Activated naive CD4-positive, alpha-beta T cell treated with anti-CD3 and anti-CD28 coated beads, Interleukin-2, amount 50 U/mL, for 72 hours (primary cell): ENCODE results near the gene COX7A2. TPM values are rescaled to one million over a fixed set of nuclear protein-coding genes. Genes with fewer than 3 reads are reported as not detected.

Experiments
- ATAC-seq, 2 donors: fragments of 150-1000 bp; cut with Tn5 transposase; 2 replicates each; pipeline ENCODE4 v1.10.0; 2021; ENCODE audit warnings: mild to moderate bottlenecking in 2 of 2, moderate library complexity in 2 of 2
- DNase-seq, 2 donors: peaks; one replicate each; pipeline ENCODE4 v3.0.0; 2021 to 2022; ENCODE audit warnings: low spot score in 2 of 2
- H3K27ac Mint-ChIP-seq, 2 donors: one replicate each; pipeline ENCODE4 v1.8.0; 2022; ENCODE audit warnings: mild to moderate bottlenecking in 2 of 2, mixed read lengths in 2 of 2
- H3K36me3 Mint-ChIP-seq, 2 donors: one replicate each; pipeline ENCODE4 v1.8.0; 2022; ENCODE audit warnings: mixed read lengths in 2 of 2
- H3K9me3 Mint-ChIP-seq, 2 donors: one replicate each; pipeline ENCODE4 v1.8.0; 2022; ENCODE audit warnings: mixed read lengths in 2 of 2
- total RNA-seq, 2 donors: library from RNA; stranded (reverse); gene quantifications; one replicate each; pipeline ENCODE4 v1.2.3, GENCODE V29; 2022

Gene COX7A2
- total RNA-seq, 2 donors from 2014 or later: 362 to 486 TPM

GRCh38 chr6:75211920-75212590 lies 31.5 kb downstream of the COX7A2 start:
- ATAC-seq: no peak
- H3K9me3 Mint-ChIP-seq: no peaks in the 10 kb centered on the region
- DNase-seq: no peak
- H3K36me3 Mint-ChIP-seq: peaks cover 0 to 3% of the 10 kb centered on the region in 2 donors
- H3K27ac Mint-ChIP-seq: no peak overlapping the region

- H3K36me3 Mint-ChIP-seq: peaks cover 0 to 9% of the 10 kb centered on the region in 2 donors
- peak overlapping the region in 1 of 2 donors; percentile 46 for H3K27ac Mint-ChIP-seq
- H3K9me3 Mint-ChIP-seq: no peaks in the 10 kb centered on the region
- ATAC-seq: no peak
- peak in 1 of 2 donors; percentile 63 for DNase-seq
Measured at GRCh38 chr6:75210885-75211739, 32.5 kb downstream of the COX7A2 start.

GRCh38 chr6:75209184-75209723 lies 34.3 kb downstream of the COX7A2 start:
- H3K36me3 Mint-ChIP-seq: peaks cover 0 to 12% of the 10 kb centered on the region in 2 donors
- no peak overlapping the region for H3K27ac Mint-ChIP-seq
- H3K9me3 Mint-ChIP-seq: no peaks in the 10 kb centered on the region
- ATAC-seq (no peak), DNase-seq (no peak)

- Mint-ChIP-seq H3K36me3 (peaks cover 0 to 15% of the 10 kb centered on the region in 2 donors), H3K9me3 (no peaks in the 10 kb centered on the region), H3K27ac (no peak overlapping the region)
- peak; percentile 83 to 85 for ATAC-seq
- DNase-seq: peak in 1 of 2 donors; percentile 86
Measured at GRCh38 chr6:75208298-75209183, 35.1 kb downstream of the COX7A2 start.

- Mint-ChIP-seq H3K36me3 (peaks cover 6 to 15% of the 10 kb centered on the region in 2 donors), H3K27ac (no peak overlapping the region), H3K9me3 (no peaks in the 10 kb centered on the region)
- no peak for DNase-seq
- no peak for ATAC-seq
Measured at GRCh38 chr6:75206576-75207342, 36.8 kb downstream of the COX7A2 start.

GRCh38 chr6:75205776-75206575 lies 37.6 kb downstream of the COX7A2 start, which contains the start of gene COL12A1:
Gene COL12A1, minus strand, starts transcription at chr6:75206053. Its CDS starts 3,261 bp downstream, at chr6:75202792.
- Mint-ChIP-seq H3K36me3 (peaks cover 6 to 15% of the 10 kb centered on the region in 2 donors), H3K9me3 (no peaks in the 10 kb centered on the region), H3K27ac (no peak within 1 kb of the TSS)
- DNase-seq (peak in 1 of 2 donors; percentile 18), ATAC-seq (peak in 1 of 2 donors; percentile 25)

- no peak for ATAC-seq
- Mint-ChIP-seq H3K36me3 (peaks cover 6 to 15% of the 10 kb centered on the region in 2 donors), H3K27ac (no peak overlapping the region), H3K9me3 (no peaks in the 10 kb centered on the region)
- peak in 1 of 2 donors; percentile 19 for DNase-seq
Measured at GRCh38 chr6:75204959-75205775, 38.4 kb downstream of the COX7A2 start.

- peak in 1 of 2 donors; percentile 58 for DNase-seq
Measured at GRCh38 chr6:75204217-75204958, 39.2 kb downstream of the COX7A2 start.

GRCh38 chr6:75203721-75204120 lies 39.9 kb downstream of the COX7A2 start:
- H3K36me3 Mint-ChIP-seq: peaks cover 6 to 15% of the 10 kb centered on the region in 2 donors
- H3K27ac Mint-ChIP-seq: no peak overlapping the region
- DNase-seq (no peak), ATAC-seq (no peak)
- H3K9me3 Mint-ChIP-seq: no peaks in the 10 kb centered on the region

More at GRCh38 chr6:75204217-75204958, 39.2 kb downstream of the COX7A2 start:
- no peaks in the 10 kb centered on the region for H3K9me3 Mint-ChIP-seq
- H3K27ac Mint-ChIP-seq: no peak overlapping the region
- H3K36me3 Mint-ChIP-seq: peaks cover 6 to 15% of the 10 kb centered on the region in 2 donors
- no peak for ATAC-seq

GRCh38 chr6:75202676-75203131 lies 40.9 kb downstream of the COX7A2 start:
- no peak for ATAC-seq
- no peaks in the 10 kb centered on the region for H3K9me3 Mint-ChIP-seq
- no peak for DNase-seq
- H3K36me3 Mint-ChIP-seq: peaks cover 6 to 15% of the 10 kb centered on the region in 2 donors
- H3K27ac Mint-ChIP-seq: no peak overlapping the region

- ATAC-seq (peak in 1 of 2 donors; percentile 25), DNase-seq (no peak)
- H3K27ac Mint-ChIP-seq: no peak overlapping the region
Measured at GRCh38 chr6:75201901-75202672, 41.5 kb downstream of the COX7A2 start.

GRCh38 chr6:75201021-75201420 lies 42.6 kb downstream of the COX7A2 start:
- DNase-seq (no peak), ATAC-seq (no peak)
- Mint-ChIP-seq H3K36me3 (peaks cover 6 to 7% of the 10 kb centered on the region in 2 donors), H3K27ac (no peak overlapping the region), H3K9me3 (no peaks in the 10 kb centered on the region)

More at GRCh38 chr6:75201901-75202672, 41.5 kb downstream of the COX7A2 start:
- Mint-ChIP-seq H3K9me3 (no peaks in the 10 kb centered on the region), H3K36me3 (peaks cover 6 to 13% of the 10 kb centered on the region in 2 donors)

- H3K27ac Mint-ChIP-seq: no peak overlapping the region
- H3K9me3 Mint-ChIP-seq: no peaks in the 10 kb centered on the region
- ATAC-seq: no peak
- peaks cover 6 to 7% of the 10 kb centered on the region in 2 donors for H3K36me3 Mint-ChIP-seq
- no peak for DNase-seq
Measured at GRCh38 chr6:75199889-75200288, 43.7 kb downstream of the COX7A2 start.
